ENCODE measurements around the gene TMEM43.
A peak's percentile ranks its signal among the peaks of the same experiment; 100 is the strongest.

The TMEM43 gene

DNA sequence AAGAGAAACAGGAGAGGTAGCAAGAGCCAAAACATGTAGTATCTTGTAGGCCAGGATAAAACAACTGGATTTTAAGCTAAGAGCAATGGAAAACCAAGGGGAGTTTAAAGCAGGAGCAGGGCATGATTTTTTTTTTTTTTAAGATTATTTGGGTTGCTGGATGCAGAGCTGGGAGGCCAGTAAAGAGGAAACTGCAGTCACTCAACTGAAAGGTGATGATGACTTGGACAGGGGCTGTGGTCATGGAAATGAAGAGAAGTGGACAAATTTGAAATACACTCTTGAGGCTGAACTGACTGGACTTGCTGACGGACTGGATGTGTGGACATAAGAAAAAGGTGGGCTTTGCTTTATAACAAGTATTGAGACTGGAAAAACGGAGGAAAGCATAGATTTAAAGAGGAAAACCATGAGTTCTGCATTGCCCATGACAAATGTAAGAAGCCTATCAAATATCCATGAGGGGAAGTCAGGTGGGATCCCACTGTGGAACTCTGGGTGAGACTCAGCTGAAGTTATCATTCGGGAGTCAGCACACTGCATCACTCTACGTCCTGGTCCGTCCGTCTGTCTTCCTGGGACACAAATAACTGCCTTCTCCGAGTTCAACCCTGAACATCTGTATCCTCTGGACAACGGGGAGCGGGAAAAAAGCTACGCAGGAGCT lies 52.9 kb downstream of the TMEM43 start:
- peaks cover 18% of the 10 kb centered on the region for H4K20me1 ChIP-seq (ENCODE audit: insufficient read depth, low read length)
- peak overlapping the region; percentile 93 for H3K4me3 ChIP-seq (ENCODE audit: low read length)
- peak overlapping the region; percentile 40 for H3K27ac ChIP-seq (ENCODE audit: low read length)
- H3K9me3 ChIP-seq (ENCODE audit: insufficient read depth, low read length) = no peaks in the 10 kb centered on the region
- peak overlapping the region; percentile 90 for H3K9ac ChIP-seq (ENCODE audit: low read length)
- H2AFZ ChIP-seq (ENCODE audit: low read depth, low read length) = peak overlapping the region; percentile 59
- H3K4me1 ChIP-seq (ENCODE audit: low read length) = peaks cover 28% of the 10 kb centered on the region
- peaks cover 83% of the 10 kb centered on the region for H3K79me2 ChIP-seq (ENCODE audit: low read length)
- H3K27me3 ChIP-seq (ENCODE audit: low read depth, low read length) = no peaks in the 10 kb centered on the region
- TF ChIP-seq EZH2phosphoT487 (IDR thresholded peaks at IDR 0.05; ENCODE audit: low read depth) = no peak
- TF ChIP-seq, protein P1, sequence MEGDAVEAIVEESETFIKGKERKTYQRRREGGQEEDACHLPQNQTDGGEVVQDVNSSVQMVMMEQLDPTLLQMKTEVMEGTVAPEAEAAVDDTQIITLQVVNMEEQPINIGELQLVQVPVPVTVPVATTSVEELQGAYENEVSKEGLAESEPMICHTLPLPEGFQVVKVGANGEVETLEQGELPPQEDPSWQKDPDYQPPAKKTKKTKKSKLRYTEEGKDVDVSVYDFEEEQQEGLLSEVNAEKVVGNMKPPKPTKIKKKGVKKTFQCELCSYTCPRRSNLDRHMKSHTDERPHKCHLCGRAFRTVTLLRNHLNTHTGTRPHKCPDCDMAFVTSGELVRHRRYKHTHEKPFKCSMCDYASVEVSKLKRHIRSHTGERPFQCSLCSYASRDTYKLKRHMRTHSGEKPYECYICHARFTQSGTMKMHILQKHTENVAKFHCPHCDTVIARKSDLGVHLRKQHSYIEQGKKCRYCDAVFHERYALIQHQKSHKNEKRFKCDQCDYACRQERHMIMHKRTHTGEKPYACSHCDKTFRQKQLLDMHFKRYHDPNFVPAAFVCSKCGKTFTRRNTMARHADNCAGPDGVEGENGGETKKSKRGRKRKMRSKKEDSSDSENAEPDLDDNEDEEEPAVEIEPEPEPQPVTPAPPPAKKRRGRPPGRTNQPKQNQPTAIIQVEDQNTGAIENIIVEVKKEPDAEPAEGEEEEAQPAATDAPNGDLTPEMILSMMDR (IDR thresholded peaks at IDR 0.05; ENCODE audit: low read depth, low read length) = no peak
- peaks cover 18% of the 10 kb centered on the region for H3K36me3 ChIP-seq (replicated peaks; ENCODE audit: low read depth, low read length)
- peak overlapping the region; percentile 89 for H3K4me2 ChIP-seq (ENCODE audit: low read length)

DNA sequence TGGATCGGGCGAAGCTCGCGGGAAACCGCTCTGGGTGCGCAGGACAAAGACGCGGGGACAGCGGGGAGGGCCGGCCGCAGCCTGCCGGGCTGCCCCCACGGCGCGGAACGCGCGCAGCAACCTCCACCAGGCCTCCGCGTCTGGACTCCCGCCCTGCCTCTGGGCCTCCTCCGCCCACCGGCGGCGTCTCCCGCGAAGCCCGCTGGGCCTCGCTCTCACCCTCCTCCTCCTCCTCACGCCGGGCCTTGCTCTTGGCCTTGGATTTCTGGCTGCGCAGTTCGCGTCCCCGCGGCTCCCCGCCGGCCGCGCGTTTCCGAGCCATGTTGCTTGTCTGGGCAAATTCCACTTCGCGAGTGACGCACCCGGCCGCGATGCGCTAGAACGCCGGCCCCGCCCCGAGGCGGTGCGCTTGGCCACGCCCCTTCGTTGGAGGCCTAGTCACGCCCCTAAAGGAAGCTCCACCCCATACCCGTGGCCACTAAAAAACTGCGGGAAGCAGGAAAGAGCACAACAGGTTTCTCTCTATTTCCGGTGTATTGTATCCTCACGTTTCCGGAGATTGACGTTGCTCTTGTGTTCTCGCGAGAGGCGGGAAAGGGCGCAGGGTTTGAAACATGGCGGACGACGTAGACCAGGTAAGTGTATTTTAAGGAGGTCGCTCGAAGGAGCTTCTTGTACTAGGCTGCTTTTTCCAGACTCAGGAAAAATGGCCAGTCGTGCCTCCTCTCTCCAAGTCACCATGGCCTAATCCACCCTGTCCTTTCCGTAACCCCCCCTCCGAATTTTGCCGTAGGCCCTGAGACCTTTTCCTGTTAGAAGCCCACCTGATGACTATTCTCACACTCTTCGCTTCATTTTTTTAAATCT lies 53.6 kb downstream of the TMEM43 start, which contains the start of the genes LSM3 and XPC:
Gene LSM3, plus strand, starts transcription at position 571 of the 867 bp plus-strand sequence. Its CDS starts 44 bp downstream, at position 615.
Gene XPC, minus strand, starts transcription at position 355 of the 867 bp plus-strand sequence. Its CDS starts 33 bp downstream, at position 322.
- peaks cover 84% of the 10 kb centered on the region for H3K79me2 ChIP-seq (ENCODE audit: low read length)
- peak within 1 kb of the TSS; percentile 87 for H2AFZ ChIP-seq (ENCODE audit: low read depth, low read length)
- H3K27ac ChIP-seq (ENCODE audit: low read length) = peak within 1 kb of the TSS; percentile 50
- H3K4me3 ChIP-seq (ENCODE audit: low read length) = peak within 1 kb of the TSS; percentile 93
- no peaks in the 10 kb centered on the region for H3K9me3 ChIP-seq (ENCODE audit: insufficient read depth, low read length)
- H3K9ac ChIP-seq (ENCODE audit: low read length) = peak within 1 kb of the TSS; percentile 90
- H3K27me3 ChIP-seq (ENCODE audit: low read depth, low read length) = no peaks in the 10 kb centered on the region
- H3K36me3 ChIP-seq (replicated peaks; ENCODE audit: low read depth, low read length) = peaks cover 26% of the 10 kb centered on the region
- TF ChIP-seq, protein P1 (IDR thresholded peaks at IDR 0.05; ENCODE audit: low read depth, low read length) = no peak
- no peak for TF ChIP-seq EZH2phosphoT487 (IDR thresholded peaks at IDR 0.05; ENCODE audit: low read depth)
- peaks cover 11% of the 10 kb centered on the region; the same call in 1 of the 2 replicates for H4K20me1 ChIP-seq (ENCODE audit: insufficient read depth, low read length)
- peak within 1 kb of the TSS; percentile 90 for H3K4me2 ChIP-seq (ENCODE audit: low read length)
- H3K4me1 ChIP-seq (ENCODE audit: low read length) = peaks cover 28% of the 10 kb centered on the region

DNA sequence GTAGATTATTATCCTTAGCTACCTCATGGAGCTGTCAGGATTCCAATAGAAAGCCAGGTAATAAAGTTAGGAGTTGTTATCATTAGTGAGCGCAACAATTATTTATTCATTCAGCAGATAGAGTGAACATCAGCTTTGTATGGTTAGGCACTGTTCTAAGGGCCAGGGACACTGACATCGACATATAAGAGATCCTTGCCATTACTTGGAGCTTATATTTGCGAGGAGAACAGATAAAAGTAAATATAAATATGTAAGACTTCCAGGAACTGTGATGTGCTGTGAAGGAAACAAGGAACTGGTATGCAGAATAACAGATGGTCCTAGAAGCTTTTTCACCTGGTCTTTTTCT lies 54.2 kb downstream of the TMEM43 start:
- no peak for TF ChIP-seq EZH2phosphoT487 (IDR thresholded peaks at IDR 0.05; ENCODE audit: low read depth)
- TF ChIP-seq, protein P1 (IDR thresholded peaks at IDR 0.05; ENCODE audit: low read depth, low read length) = no peak
- H3K27ac ChIP-seq (ENCODE audit: low read length) = peak overlapping the region; percentile 50

DNA sequence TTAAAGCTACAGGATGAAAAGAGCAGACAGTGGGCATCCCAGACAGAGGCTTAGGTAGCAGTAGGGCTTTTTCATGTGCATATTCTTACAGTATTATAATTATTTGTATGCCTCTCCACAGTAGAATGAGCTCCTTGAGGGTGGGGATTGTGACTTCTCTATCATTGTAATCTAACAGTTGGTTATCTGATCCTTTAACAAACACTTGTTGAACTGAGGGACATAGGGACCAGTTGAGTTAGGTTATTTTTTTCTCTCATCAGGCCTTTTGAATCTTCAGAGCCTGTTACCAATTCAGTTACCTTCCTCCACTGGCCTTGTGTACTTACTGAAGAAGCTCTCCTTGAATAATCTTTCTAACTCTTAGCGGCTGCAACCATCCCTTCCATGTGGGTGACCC lies 54.9 kb downstream of the TMEM43 start:
- Histone ChIP-seq H3K36me3 (replicated peaks; ENCODE audit: low read depth, low read length) (peaks cover 33% of the 10 kb centered on the region), H3K9ac (ENCODE audit: low read length) (peak overlapping the region; percentile 90; the same call in 1 of the 2 replicates), H4K20me1 (ENCODE audit: insufficient read depth, low read length) (peaks cover 7% of the 10 kb centered on the region; the same call in 1 of the 2 replicates), H3K27me3 (ENCODE audit: low read depth, low read length) (no peaks in the 10 kb centered on the region), H3K79me2 (ENCODE audit: low read length) (peaks cover 75% of the 10 kb centered on the region), H3K27ac (ENCODE audit: low read length) (no peak overlapping the region), H2AFZ (ENCODE audit: low read depth, low read length) (no peak overlapping the region), H3K4me2 (ENCODE audit: low read length) (peak overlapping the region; percentile 90), H3K4me1 (ENCODE audit: low read length) (peaks cover 28% of the 10 kb centered on the region), H3K4me3 (ENCODE audit: low read length) (peak overlapping the region; percentile 93), H3K9me3 (ENCODE audit: insufficient read depth, low read length) (no peaks in the 10 kb centered on the region)
- TF ChIP-seq, protein P1 (IDR thresholded peaks at IDR 0.05; ENCODE audit: low read depth, low read length) = no peak

More for the DNA sequence above, 54.2 kb downstream of the TMEM43 start:
- Histone ChIP-seq H3K79me2 (ENCODE audit: low read length) (peaks cover 82% of the 10 kb centered on the region), H3K9ac (ENCODE audit: low read length) (peak overlapping the region; percentile 90), H3K9me3 (ENCODE audit: insufficient read depth, low read length) (no peaks in the 10 kb centered on the region), H3K27me3 (ENCODE audit: low read depth, low read length) (no peaks in the 10 kb centered on the region), H3K4me2 (ENCODE audit: low read length) (peak overlapping the region; percentile 90), H3K4me3 (ENCODE audit: low read length) (peak overlapping the region; percentile 93), H2AFZ (ENCODE audit: low read depth, low read length) (peak overlapping the region; percentile 87), H3K36me3 (replicated peaks; ENCODE audit: low read depth, low read length) (peaks cover 32% of the 10 kb centered on the region), H3K4me1 (ENCODE audit: low read length) (peaks cover 28% of the 10 kb centered on the region), H4K20me1 (ENCODE audit: insufficient read depth, low read length) (peaks cover 11% of the 10 kb centered on the region; the same call in 1 of the 2 replicates)
